ENCODE measurements around the gene HOXA11.

HOXA11 gene

DNA sequence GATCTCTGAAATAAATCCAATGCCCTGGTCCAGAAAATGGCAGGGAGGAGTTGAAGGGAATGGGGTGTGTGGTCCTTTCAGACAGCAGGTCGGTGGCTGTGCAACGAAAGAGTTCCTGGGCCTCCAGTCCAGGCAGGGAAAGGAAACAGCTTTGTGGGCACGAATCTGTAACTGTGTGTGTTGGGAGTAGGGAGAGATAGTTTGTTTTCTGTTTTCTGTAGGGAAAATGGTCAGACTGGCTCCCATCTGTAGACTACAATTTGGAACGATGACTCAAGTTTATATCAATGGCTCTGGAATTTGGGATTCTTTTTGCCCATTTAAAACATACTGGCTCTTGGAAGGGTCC is 17.1 kb downstream of the HOXA11 start:
- DNase-seq: no peak

- peak; percentile 51 for DNase-seq
Measured at GRCh38 chr7:27166531-27167505, 18.2 kb downstream of the HOXA11 start.

DNA sequence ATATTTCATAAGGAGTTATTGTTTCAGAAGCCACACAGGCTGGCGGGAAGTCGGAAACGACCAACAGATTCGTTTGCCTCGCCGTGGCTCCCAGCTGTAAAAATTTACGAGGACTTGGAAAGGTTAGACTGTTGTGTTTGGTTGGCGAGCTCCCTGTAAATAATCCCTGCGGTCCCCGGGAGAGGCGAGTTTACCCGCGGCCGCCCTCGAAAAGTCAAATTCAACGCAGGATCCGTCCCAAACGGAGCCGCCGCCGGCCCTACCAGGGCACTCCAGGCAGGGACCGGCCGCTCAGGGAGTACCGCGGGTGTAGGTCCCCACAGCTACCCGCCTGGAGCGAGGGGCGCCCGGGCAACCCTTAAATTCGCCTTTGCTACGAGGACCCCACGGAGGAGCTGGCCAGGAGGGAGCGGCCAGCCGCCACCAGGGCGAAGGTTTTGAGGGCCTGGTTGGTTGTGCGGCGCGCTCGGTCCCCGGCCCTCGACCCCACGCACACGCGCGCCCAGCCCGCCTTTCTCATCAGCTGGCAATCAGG is 19.0 kb downstream of the HOXA11 start:
- DNase-seq: no peak

DNA sequence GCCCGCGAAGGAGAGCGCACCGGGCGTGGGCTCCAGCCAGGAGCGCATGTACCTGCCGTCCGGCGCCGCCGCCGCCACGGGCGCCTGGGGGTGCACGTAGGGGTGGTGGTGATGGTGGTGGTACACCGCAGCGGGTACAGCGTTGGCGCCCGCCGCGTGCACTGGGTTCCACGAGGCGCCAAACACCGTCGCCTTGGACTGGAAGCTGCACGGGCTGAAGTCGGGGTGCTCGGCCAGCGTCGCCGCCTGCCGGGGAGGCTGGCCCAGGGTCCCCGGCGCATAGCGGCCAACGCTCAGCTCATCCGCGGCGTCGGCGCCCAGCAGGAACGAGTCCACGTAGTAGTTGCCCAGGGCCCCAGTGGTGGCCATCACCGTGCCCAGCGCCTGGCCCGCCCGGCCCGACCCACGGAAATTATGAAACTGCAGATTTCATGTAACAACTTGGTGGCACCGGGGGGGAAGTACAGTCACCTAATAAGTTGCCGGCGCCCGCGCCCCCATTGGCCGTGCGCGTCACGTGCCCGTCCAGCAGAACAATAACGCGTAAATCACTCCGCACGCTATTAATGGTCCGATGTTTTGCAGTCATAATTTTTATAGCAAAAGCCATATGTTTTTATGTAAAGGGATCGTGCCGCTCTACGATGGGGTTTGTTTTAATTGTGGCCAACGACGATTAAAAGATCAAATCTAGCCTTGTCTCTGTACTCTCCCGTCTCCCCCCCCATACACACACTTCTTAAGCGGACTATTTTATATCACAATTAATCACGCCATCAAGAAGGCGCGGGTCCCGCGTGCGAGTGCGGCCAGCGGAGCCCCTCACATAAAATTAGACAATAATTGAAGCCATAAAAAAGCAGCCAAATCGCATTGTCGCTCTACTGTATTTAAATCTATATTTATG is 19.7 kb downstream of the HOXA11 start, which contains the start of gene HOXA9:
Gene HOXA9 (minus strand): TSS at position 449 of the 907 bp plus-strand sequence. CDS start 80 bp downstream, at position 369.
- peak; percentile 80 for DNase-seq

DNA sequence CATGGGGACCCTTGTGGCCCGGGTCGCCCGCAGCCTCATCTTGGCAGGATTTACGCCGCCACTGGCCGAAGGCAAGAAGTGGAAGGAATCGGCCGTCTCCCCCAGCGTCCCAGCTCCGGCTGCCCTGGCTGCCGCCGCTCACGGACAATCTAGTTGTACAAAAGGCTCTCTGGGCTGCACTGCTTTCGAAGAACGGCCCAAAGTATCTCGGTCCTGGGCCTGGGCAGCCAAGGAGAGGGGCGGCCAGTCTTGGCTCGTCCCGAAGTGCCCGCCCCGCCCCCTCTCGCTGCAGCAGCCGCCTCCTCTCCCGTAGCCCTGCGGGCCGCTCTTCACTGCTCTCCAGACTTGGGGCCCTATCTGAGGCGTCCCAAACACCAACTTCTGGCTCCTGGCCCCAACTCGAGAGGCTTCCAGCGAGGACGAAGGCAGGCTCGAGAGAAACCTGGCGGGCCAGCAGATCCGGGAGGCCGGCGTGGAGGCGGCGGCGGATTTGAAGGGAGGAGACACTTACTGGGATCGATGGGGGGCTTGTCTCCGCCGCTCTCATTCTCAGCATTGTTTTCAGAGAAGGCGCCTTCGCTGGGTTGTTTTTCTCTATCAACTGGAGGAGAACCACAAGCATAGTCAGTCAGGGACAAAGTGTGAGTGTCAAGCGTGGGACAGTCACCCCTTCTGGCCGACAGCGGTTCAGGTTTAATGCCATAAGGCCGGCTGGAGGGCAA is 20.5 kb downstream of the HOXA11 start:
- no peak for DNase-seq

- DNase-seq: no peak
Measured at GRCh38 chr7:27164045-27164366, 21.0 kb downstream of the HOXA11 start.

- no peak for DNase-seq
Measured at GRCh38 chr7:27163288-27164044, 21.6 kb downstream of the HOXA11 start.

DNA sequence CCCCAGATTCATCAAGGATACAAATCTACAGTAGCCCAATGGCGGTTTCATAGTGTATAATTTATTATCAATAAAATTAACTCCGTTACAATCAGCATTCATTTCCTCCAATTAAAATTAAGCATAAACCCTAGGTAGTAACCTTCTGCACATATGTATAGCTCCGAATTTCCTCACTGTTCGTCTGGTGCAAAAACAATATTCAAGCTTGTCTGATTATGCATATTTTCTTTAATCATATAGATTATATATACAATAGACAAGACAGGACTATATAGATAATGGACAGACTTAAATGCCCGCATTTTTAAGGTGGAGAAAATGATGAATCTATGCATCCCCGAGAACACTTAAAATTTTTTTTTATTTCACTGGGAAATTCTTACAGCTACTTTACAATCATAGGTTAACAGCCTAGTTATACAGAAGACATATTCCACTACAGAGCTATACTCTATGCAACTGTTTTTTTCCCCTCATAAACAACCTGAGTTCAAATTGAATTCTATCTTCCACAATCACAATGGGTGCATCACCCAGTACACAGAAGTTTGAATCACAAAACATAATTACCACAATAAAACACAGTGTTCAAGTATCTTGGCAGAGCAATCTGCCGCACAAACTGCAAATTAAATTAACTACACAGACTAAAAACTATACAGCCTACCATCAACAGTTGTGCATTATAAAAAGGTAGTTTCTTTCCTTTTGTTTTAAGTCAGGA is 22.3 kb downstream of the HOXA11 start:
- no peak for DNase-seq

DNA sequence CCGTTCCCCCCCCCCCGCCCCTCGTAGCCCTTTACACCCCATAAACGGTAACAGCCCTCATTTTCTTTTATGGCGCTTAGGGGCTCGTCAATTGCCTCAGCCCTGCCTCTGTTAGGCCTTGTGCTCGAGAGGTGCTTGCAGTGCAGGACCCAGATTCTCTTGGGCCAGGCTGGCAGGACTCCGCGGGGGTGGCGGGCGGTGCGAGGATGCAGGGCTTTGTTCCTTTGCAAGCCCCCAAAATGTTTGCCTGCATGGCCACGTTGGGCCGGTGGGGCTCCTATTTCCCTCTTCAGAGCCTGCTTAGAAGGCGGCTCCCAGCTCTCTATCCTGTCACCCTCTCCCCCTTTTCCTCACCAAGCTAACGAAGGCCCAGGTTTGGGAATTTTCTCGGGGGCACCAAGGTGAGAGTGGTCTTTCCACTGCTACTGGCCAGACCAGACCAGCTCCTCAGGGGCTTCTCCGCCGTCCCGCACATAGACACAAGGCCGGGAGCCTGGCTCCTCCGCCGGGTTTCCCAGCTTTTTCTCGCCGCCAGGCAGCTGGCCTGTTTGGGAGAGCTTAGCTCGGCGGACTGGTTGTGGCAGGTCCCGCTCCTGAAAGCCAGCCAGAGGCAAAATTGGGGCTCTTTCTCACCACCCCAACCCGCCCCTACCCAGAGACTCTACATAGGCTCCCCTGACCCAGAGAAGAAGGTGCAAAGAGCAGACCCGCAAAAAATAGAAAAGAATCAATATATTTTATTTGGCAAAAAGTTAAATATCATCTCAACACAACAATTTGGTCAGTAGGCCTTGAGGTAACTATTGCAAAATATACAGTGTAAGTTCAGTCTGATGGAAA is 23.1 kb downstream of the HOXA11 start:
- DNase-seq: no peak

DNA sequence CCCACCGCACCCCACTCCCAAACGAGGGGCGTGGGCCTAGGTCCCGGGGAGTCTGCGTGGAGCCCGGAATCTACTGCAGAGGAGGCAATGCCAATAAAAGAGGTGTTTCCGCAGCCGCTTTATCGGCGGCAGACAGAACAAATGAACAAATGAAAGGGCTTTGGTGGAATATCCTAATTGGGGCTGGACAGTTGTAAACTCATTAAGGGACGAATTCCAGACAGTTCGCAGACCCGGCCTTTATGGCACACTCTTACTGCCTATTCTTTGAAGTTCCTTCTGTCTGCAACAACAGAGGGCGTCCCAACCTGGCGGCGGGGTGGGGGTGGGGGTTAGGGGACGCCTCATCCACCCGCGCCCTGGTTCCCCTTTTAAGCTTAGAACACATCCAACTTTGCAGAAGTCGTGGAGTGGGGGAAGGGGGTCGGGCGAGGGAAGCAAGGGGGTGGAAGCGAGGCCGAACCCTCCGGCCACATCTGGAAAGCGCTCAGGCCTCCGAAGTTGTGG is 23.8 kb downstream of the HOXA11 start:
- peak; percentile 81 for DNase-seq

DNA sequence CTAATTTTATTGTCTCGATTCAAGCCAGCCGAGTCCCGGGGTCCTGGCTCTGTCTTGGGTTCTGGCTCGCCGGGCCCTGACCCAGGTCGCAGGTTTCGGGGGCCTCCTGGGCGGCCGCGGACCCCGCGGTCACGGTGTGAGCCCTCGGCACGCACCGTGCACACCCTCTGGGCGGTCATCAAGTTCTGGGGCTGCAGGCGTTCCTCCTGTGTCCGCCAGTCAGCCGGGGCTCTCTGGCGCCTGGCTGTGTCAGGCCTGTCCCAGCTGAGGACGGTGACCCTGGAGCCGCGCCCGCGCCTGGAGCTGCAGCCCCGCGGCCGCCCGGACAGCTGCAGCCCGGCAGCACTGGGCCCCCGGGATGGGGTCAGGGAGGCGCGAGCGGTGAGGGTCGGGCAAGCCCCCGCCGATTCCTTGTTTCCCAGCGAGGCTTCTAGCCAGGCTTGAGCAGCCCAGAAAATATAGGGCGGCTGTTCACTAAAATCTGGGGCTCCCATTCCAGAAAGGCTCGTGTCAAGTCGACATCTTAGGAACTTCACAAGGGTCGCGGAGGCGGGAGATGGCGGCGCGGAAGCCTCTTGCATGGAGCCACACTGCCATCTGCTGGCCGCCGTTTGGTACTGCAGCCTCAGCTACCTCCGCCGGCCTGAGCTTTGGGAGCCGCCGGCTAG is 24.4 kb downstream of the HOXA11 start:
- DNase-seq: peak; percentile 83

DNA sequence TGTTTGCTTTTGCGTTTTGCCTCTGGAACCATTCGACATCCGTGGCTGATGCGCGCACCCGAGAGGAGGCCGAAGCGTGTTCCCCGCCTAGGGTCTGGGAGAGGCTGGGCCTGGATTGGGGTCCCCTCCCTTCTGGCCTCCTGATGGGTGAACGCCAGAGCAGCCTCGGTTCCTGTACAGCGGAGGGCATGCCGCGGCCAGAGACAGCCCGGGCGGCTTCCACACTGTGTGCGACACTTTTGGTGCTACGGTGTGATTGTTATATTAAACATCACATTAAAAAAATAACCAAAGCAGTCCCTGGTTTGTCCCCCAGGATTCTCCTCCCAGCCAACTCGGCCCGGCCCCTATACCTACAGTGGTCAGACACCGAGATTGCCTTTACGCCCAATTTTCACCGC is 24.9 kb downstream of the HOXA11 start:
- DNase-seq: no peak

- DNase-seq: no peak
Measured at GRCh38 chr7:27159266-27160144, 25.5 kb downstream of the HOXA11 start.

- peak; percentile 6 for DNase-seq
Measured at GRCh38 chr7:27158436-27159265, 26.4 kb downstream of the HOXA11 start.

DNA sequence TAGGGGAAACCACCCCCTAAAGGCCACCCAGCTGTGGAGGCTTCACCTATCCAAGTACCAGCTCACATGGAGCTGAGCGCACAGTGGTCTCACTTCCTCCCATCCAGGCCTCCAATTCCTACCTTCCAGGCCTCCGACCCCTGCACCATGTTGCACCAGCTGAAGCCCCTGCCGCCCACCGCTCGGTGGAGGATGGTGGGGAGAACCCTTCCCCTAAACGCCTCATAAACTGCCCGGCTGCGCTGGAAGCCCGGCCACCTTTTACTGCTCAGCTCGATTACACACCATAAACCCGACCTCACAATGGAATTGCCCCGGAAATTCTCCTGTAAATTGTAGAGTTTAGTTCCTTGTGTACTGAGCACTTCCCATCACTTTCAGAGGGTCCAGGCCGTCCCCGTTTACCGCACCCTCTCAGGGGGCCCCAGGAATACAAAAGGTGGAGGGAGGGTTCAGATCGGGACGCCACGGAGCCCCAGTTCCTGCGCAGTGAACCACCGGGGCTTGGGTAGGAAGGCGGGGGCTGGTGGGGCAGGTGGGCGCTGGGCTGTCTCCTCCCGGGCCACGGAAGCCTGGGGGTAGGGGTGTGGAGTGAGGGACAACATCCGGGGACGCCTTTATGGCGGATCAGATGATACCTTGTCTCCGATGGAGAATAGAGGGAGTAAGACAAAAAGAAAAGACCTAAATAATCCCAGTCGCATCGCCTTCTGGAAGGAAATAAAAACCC is 27.2 kb downstream of the HOXA11 start:
- peak; percentile 23 for DNase-seq

DNA sequence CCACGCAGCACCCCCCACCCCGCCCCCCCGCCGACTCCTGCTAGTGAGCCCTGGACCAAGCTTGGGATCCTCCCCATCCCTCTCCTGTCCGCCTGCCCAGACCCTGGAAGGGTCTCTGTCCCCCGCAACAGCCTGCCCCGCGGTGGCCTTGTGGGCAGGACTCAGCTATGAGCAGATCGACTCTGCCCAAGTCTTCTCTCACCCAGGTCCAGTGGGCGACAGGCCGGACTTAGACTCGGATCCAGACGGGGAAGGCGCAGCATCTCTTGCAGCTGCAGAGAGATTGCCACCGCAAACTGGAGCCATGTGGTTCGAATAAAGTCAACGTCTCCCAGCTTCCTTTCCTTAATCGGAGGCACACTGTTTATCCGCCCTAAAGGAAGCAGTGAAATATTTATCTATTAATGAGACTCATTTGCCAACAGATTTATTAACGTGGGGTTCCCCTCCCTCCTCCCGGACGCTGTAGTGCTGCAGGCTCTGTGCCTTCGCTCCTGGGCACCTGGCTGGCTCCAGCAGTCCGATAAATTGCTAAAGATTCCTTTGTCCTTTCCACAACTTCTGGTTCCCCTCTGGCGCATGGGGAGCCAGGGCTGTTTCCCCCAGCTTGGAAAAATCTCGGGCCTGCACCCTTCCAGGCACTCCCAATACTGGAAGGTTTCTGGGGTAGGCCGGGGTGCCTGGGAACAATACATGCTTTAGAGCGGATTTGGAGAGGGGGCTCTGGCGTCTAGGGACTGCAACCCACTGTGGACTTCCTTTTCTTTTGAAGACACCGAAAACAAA is 27.9 kb downstream of the HOXA11 start:
- DNase-seq: no peak

All from GDM1 (cell line).